Measurements from ENCODE around the gene CASKIN2.

Gene CASKIN2

DNA sequence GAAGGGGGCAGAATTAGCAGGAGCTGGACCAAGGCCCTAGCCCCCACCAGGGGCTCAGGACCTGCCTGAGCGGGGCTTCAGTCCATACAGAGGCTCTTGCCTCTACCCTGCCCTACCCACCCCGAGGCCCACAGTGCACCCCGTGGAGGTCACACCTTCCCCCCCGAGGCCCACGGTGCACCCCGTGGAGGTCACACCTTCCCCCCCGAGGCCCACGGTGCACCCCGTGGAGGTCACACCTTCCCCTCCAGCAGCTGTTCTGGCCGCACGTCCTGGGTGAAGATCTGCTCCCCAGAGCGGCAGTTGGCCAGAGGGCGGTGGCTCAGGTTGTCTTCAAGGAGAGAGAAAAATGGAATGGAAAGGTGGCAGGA is 11.4 kb downstream of the CASKIN2 start:
- Histone ChIP-seq H3K9me3 (ENCODE audit: insufficient read depth, low read depth, low read length) (peaks cover 1% of the 10 kb centered on the region), H3K4me3 (ENCODE audit: low read depth, low read length) (no peak overlapping the region), H3K4me2 (ENCODE audit: low read length) (no peak overlapping the region), H2BK12ac (ENCODE audit: low read length) (no peak overlapping the region), H3K9ac (ENCODE audit: low read length) (no peak overlapping the region), H3K18ac (ENCODE audit: low read length) (no peak overlapping the region), H3K79me2 (ENCODE audit: control insufficient read depth, insufficient read depth, low read length, poor library complexity) (no peaks in the 10 kb centered on the region), H3K14ac (ENCODE audit: low read length) (no peak overlapping the region), H4K12ac (ENCODE audit: low read depth, low read length) (no peak overlapping the region), H2AFZ (ENCODE audit: insufficient read depth, low read length, poor library complexity) (no peak overlapping the region), H3K36me3 (ENCODE audit: control insufficient read depth in 1 of 2, insufficient read depth in 2 of 2, low read length in 2 of 2) (peaks cover 75 to 81% of the 10 kb centered on the region in 2 experiments), H4K91ac (ENCODE audit: low read depth, low read length) (no peak overlapping the region), H2BK120ac (ENCODE audit: insufficient read depth, low read length, poor library complexity) (no peak overlapping the region), H2AK5ac (ENCODE audit: low read length) (no peak overlapping the region), H4K8ac (ENCODE audit: low read depth, low read length) (no peak overlapping the region), H3K27me3 (ENCODE audit: insufficient read depth, low read length) (no peaks in the 10 kb centered on the region), H3K4me1 (ENCODE audit: control insufficient read depth in 1 of 2, insufficient read depth in 2 of 2, low read length in 2 of 2) (no peaks in the 10 kb centered on the region), H2BK5ac (ENCODE audit: low read depth, low read length, poor library complexity) (no peak overlapping the region), H3K79me1 (ENCODE audit: low read length) (no peaks in the 10 kb centered on the region), H3K23ac (ENCODE audit: low read length) (no peak overlapping the region), H3K27ac (ENCODE audit: low read depth, low read length) (no peak overlapping the region), H3K4ac (ENCODE audit: low read depth, low read length) (no peak overlapping the region)
- DNase-seq = no peak
- WGBS (ENCODE audit: extremely low coverage, insufficient coverage, insufficient read length) = no CpG with 5 or more reads among the region's 13 CpGs

DNA sequence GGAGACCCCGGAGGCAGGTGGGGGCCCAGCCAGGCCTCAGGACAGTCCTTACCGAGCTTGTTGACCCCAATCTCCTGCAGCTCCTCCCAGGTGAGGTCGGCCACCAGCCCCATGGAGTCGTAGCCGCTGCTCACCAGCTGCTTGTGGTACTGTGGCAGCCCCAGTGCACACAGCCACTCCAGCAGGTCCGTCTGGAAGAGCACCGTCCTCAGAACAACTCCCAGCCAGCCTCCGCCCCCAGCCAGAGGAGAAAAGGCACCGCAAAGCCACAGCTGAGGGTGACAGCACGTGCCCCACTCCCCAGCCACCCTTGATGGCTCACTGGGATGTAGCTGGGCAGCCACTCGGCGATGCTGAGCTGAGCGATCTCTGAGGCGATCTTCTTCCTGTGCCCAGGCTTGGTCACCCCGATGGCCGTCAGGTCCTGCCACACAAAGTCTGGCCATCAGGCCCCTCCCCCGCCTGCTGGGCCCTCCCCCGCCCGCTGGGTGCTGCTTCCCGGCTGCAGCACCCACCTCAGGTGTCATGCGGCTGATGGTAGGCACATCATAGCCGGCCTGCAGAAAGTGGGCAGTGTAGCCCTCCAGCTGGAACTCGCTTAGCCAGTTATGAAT is 11.9 kb downstream of the CASKIN2 start:
- Histone ChIP-seq H3K27ac (ENCODE audit: low read depth, low read length) (no peak overlapping the region), H3K18ac (ENCODE audit: low read length) (no peak overlapping the region), H3K9ac (ENCODE audit: low read length) (no peak overlapping the region), H3K4me3 (ENCODE audit: low read depth, low read length) (no peak overlapping the region), H3K36me3 (ENCODE audit: control insufficient read depth in 1 of 2, insufficient read depth in 2 of 2, low read length in 2 of 2) (peaks cover 78 to 82% of the 10 kb centered on the region in 2 experiments), H3K27me3 (ENCODE audit: insufficient read depth, low read length) (no peaks in the 10 kb centered on the region), H2AK5ac (ENCODE audit: low read length) (no peak overlapping the region), H2BK12ac (ENCODE audit: low read length) (no peak overlapping the region), H4K8ac (ENCODE audit: low read depth, low read length) (no peak overlapping the region), H2BK120ac (ENCODE audit: insufficient read depth, low read length, poor library complexity) (no peak overlapping the region), H3K23ac (ENCODE audit: low read length) (no peak overlapping the region), H3K9me3 (ENCODE audit: insufficient read depth, low read depth, low read length) (peaks cover 4% of the 10 kb centered on the region), H3K79me1 (ENCODE audit: low read length) (no peaks in the 10 kb centered on the region), H2AFZ (ENCODE audit: insufficient read depth, low read length, poor library complexity) (no peak overlapping the region), H4K12ac (ENCODE audit: low read depth, low read length) (no peak overlapping the region), H3K79me2 (ENCODE audit: control insufficient read depth, insufficient read depth, low read length, poor library complexity) (no peaks in the 10 kb centered on the region), H3K14ac (ENCODE audit: low read length) (no peak overlapping the region), H3K4me2 (ENCODE audit: low read length) (no peak overlapping the region), H3K4me1 (ENCODE audit: control insufficient read depth in 1 of 2, insufficient read depth in 2 of 2, low read length in 2 of 2) (no peaks in the 10 kb centered on the region), H2BK5ac (ENCODE audit: low read depth, low read length, poor library complexity) (no peak overlapping the region), H4K91ac (ENCODE audit: low read depth, low read length) (no peak overlapping the region), H3K4ac (ENCODE audit: low read depth, low read length) (no peak overlapping the region)
- peak in 1 of 2 donors; percentile 9 for DNase-seq
- no CpG with 5 or more reads among the region's 23 CpGs for WGBS (ENCODE audit: extremely low coverage, insufficient coverage, insufficient read length)

DNA sequence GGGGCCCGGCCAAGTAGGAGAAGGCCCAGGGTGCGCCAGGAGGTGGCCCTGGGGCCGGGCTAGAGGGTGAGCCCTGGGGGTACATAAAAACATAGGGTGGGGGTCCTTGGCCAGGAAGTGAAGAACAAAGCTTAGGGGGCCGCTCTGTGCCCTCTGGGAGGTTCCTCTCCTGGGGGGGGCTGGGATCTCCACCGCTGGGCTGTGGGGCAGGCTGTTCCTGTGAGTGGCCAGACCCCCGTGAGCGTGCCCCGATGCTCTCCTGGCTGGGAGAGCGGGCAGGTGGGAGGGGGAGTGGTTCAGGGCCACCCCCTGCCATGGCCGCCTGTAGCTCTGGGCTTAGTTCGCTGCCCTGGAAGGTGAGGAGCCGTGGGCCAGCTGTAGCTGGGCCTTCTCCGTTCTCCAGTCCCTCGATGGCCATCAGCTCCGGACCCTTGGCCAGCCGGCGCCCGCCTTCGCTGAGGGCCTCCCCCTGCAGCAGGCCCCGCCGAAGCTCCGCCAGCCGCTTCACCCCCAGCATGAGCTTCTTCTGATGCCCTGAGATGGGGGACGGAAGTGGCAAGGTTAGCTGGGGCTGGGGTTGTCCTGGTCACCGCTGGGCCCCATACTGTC is 12.5 kb downstream of the CASKIN2 start:
- Histone ChIP-seq H4K12ac (ENCODE audit: low read depth, low read length) (no peak overlapping the region), H3K27me3 (ENCODE audit: insufficient read depth, low read length) (no peaks in the 10 kb centered on the region), H3K14ac (ENCODE audit: low read length) (no peak overlapping the region), H3K27ac (ENCODE audit: low read depth, low read length) (no peak overlapping the region), H3K4me1 (ENCODE audit: control insufficient read depth in 1 of 2, insufficient read depth in 2 of 2, low read length in 2 of 2) (no peaks in the 10 kb centered on the region), H2AK5ac (ENCODE audit: low read length) (no peak overlapping the region), H2BK5ac (ENCODE audit: low read depth, low read length, poor library complexity) (no peak overlapping the region), H3K23ac (ENCODE audit: low read length) (no peak overlapping the region), H3K79me1 (ENCODE audit: low read length) (no peaks in the 10 kb centered on the region), H3K4me3 (ENCODE audit: low read depth, low read length) (no peak overlapping the region), H2AFZ (ENCODE audit: insufficient read depth, low read length, poor library complexity) (no peak overlapping the region), H3K9ac (ENCODE audit: low read length) (no peak overlapping the region), H4K91ac (ENCODE audit: low read depth, low read length) (no peak overlapping the region), H2BK120ac (ENCODE audit: insufficient read depth, low read length, poor library complexity) (no peak overlapping the region), H4K8ac (ENCODE audit: low read depth, low read length) (no peak overlapping the region), H3K18ac (ENCODE audit: low read length) (no peak overlapping the region), H3K79me2 (ENCODE audit: control insufficient read depth, insufficient read depth, low read length, poor library complexity) (no peaks in the 10 kb centered on the region), H3K9me3 (ENCODE audit: insufficient read depth, low read depth, low read length) (peaks cover 4% of the 10 kb centered on the region), H3K4ac (ENCODE audit: low read depth, low read length) (no peak overlapping the region), H3K36me3 (ENCODE audit: control insufficient read depth in 1 of 2, insufficient read depth in 2 of 2, low read length in 2 of 2) (peaks cover 84 to 86% of the 10 kb centered on the region in 2 experiments), H3K4me2 (ENCODE audit: low read length) (no peak overlapping the region), H2BK12ac (ENCODE audit: low read length) (no peak overlapping the region)
- no CpG with 5 or more reads among the region's 25 CpGs for WGBS (ENCODE audit: extremely low coverage, insufficient coverage, insufficient read length)
- no peak for DNase-seq

DNA sequence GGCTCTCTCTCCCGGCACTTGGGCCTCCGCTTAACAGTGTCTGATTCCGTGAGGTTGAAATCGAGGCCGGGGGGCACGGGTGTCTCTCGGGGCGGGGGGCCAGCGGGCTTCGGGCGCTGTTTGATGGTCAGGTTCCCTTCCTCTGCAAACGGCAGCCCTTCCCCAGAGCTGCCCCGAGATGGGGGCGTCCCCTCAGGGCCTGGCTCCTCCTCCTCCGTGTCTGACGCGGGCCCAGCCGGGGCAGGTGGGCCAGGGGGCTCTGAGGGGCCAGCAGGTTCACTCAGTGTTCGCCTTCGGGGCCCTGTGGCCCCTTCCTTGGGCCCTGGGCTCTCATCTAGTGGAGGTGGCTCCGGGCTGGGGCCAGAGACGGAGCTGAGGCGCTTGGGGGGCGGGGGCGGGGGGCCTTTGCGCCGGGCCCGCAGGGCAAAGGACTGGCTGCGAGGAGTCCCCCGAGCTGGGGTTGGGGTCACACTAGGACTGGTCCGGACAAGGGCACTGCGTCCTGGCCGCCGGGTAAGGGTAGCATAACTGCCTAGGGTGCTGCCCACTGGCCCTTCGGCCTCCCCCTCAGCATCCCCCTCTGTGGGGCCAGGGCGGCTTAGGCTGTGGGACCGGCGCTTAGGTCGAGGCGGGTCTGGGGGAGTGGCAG is 13.1 kb downstream of the CASKIN2 start:
- WGBS (ENCODE audit: extremely low coverage, insufficient coverage, insufficient read length) = no CpG with 5 or more reads among the region's 40 CpGs
- Histone ChIP-seq H2BK5ac (ENCODE audit: low read depth, low read length, poor library complexity) (no peak overlapping the region), H3K4me2 (ENCODE audit: low read length) (no peak overlapping the region), H3K4me3 (ENCODE audit: low read depth, low read length) (no peak overlapping the region), H3K14ac (ENCODE audit: low read length) (no peak overlapping the region), H4K12ac (ENCODE audit: low read depth, low read length) (no peak overlapping the region), H4K8ac (ENCODE audit: low read depth, low read length) (no peak overlapping the region), H2BK12ac (ENCODE audit: low read length) (no peak overlapping the region), H3K23ac (ENCODE audit: low read length) (no peak overlapping the region), H3K79me1 (ENCODE audit: low read length) (no peaks in the 10 kb centered on the region), H3K9me3 (ENCODE audit: insufficient read depth, low read depth, low read length) (peaks cover 4% of the 10 kb centered on the region), H3K4me1 (ENCODE audit: control insufficient read depth in 1 of 2, insufficient read depth in 2 of 2, low read length in 2 of 2) (no peaks in the 10 kb centered on the region), H3K27me3 (ENCODE audit: insufficient read depth, low read length) (no peaks in the 10 kb centered on the region), H3K79me2 (ENCODE audit: control insufficient read depth, insufficient read depth, low read length, poor library complexity) (no peaks in the 10 kb centered on the region), H2BK120ac (ENCODE audit: insufficient read depth, low read length, poor library complexity) (no peak overlapping the region), H3K4ac (ENCODE audit: low read depth, low read length) (no peak overlapping the region), H2AK5ac (ENCODE audit: low read length) (no peak overlapping the region), H4K91ac (ENCODE audit: low read depth, low read length) (no peak overlapping the region), H3K27ac (ENCODE audit: low read depth, low read length) (no peak overlapping the region), H3K18ac (ENCODE audit: low read length) (no peak overlapping the region), H3K36me3 (ENCODE audit: control insufficient read depth in 1 of 2, insufficient read depth in 2 of 2, low read length in 2 of 2) (peaks cover 85 to 86% of the 10 kb centered on the region in 2 experiments), H2AFZ (ENCODE audit: insufficient read depth, low read length, poor library complexity) (no peak overlapping the region), H3K9ac (ENCODE audit: low read length) (no peak overlapping the region)
- DNase-seq = no peak
